Measurements from ENCODE around the gene NLGN1. TPM values are rescaled to one million over a fixed set of nuclear protein-coding genes. Genes with fewer than 3 reads are reported as not detected.

The NLGN1 gene
- total RNA-seq, 1 donor from 2014 or later = 5.7 TPM

DNA sequence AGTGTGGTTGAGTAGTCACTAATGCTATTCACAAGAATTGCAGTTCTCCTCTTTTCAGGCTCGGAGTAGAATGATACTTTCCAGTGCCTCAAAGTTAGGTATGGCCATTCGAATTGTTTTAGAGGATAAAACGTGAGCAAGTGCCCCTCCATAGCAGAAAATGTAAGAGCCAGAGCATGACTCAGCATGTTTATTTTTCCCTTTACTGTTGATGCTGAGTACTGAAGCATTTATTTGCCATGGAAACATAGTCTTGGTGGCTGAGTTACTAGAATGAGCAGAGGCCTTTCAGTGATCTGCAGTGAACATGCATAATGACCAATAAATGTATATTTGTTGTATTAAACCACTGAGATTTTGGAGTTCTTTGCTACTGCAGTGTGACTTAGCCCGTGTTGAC is 540.6 kb downstream of the NLGN1 start:
- Histone ChIP-seq H3K9ac (ENCODE audit: low read depth in 1 of 3, low read length in 3 of 3) (no peak overlapping the region), H3K9me3 (ENCODE audit: control insufficient read depth in 3 of 3, low read length in 3 of 3) (no peaks in the 10 kb centered on the region), H3K36me3 (ENCODE audit: control insufficient read depth in 3 of 3, insufficient read depth in 3 of 3, low read length in 3 of 3) (no peaks in the 10 kb centered on the region), H3K4me1 (ENCODE audit: control insufficient read depth in 3 of 3, insufficient read depth in 3 of 3, low read length in 3 of 3) (no peaks in the 10 kb centered on the region), H3K27me3 (ENCODE audit: control insufficient read depth in 3 of 3, insufficient read depth in 3 of 3, low read length in 3 of 3) (no peaks in the 10 kb centered on the region), H3K27ac (ENCODE audit: low read depth, low read length) (no peak overlapping the region), H3K4me3 (ENCODE audit: low read length in 3 of 3) (no peak overlapping the region)

DNA sequence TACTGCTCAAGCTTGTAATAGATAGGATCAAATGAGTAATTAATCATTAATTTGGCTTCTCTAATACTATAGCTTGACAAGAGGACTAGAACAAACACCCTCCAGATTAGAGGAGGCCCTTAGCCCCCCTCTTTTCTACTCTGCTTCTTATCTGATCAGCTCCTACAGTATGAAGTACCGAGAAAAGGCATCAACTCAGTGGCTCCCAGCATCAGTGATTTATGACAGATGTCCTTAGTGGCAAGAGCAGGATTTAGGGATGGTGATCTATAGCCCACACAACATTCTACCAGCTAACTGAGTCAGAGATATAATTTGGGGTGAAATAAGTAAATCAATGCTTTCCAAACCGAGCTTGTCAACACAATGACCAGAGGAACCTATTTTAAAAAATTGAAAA is 541.1 kb downstream of the NLGN1 start:
- Histone ChIP-seq H3K4me3 (ENCODE audit: low read length in 3 of 3) (no peak overlapping the region), H3K27ac (ENCODE audit: low read depth, low read length) (no peak overlapping the region), H3K27me3 (ENCODE audit: control insufficient read depth in 3 of 3, insufficient read depth in 3 of 3, low read length in 3 of 3) (no peaks in the 10 kb centered on the region), H3K4me1 (ENCODE audit: control insufficient read depth in 3 of 3, insufficient read depth in 3 of 3, low read length in 3 of 3) (no peaks in the 10 kb centered on the region), H3K36me3 (ENCODE audit: control insufficient read depth in 3 of 3, insufficient read depth in 3 of 3, low read length in 3 of 3) (no peaks in the 10 kb centered on the region), H3K9ac (ENCODE audit: low read depth in 1 of 3, low read length in 3 of 3) (no peak overlapping the region), H3K9me3 (ENCODE audit: control insufficient read depth in 3 of 3, low read length in 3 of 3) (no peaks in the 10 kb centered on the region)

- Histone ChIP-seq H3K4me1 (ENCODE audit: control insufficient read depth in 3 of 3, insufficient read depth in 3 of 3, low read length in 3 of 3) (no peaks in the 10 kb centered on the region), H3K27me3 (ENCODE audit: control insufficient read depth in 3 of 3, insufficient read depth in 3 of 3, low read length in 3 of 3) (no peaks in the 10 kb centered on the region), H3K9ac (ENCODE audit: low read depth in 1 of 3, low read length in 3 of 3) (no peak overlapping the region), H3K27ac (ENCODE audit: low read depth, low read length) (no peak overlapping the region), H3K36me3 (ENCODE audit: control insufficient read depth in 3 of 3, insufficient read depth in 3 of 3, low read length in 3 of 3) (no peaks in the 10 kb centered on the region), H3K4me3 (ENCODE audit: low read length in 3 of 3) (no peak overlapping the region), H3K9me3 (ENCODE audit: control insufficient read depth in 3 of 3, low read length in 3 of 3) (no peaks in the 10 kb centered on the region)
Observed at GRCh38 chr3:173939331-173939730, 541.8 kb downstream of the NLGN1 start.

GRCh38 chr3:173943264-173943663 is 545.7 kb downstream of the NLGN1 start:
- no peaks in the 10 kb centered on the region for H3K9me3 ChIP-seq (ENCODE audit: control insufficient read depth in 3 of 3, low read length in 3 of 3)
- no peak overlapping the region for H3K4me3 ChIP-seq (ENCODE audit: low read length in 3 of 3)
- no peak overlapping the region for H3K9ac ChIP-seq (ENCODE audit: low read depth in 1 of 3, low read length in 3 of 3)
- no peaks in the 10 kb centered on the region for H3K27me3 ChIP-seq (ENCODE audit: control insufficient read depth in 3 of 3, insufficient read depth in 3 of 3, low read length in 3 of 3)
- H3K4me1 ChIP-seq (ENCODE audit: control insufficient read depth in 3 of 3, insufficient read depth in 3 of 3, low read length in 3 of 3) = no peaks in the 10 kb centered on the region
- H3K27ac ChIP-seq (ENCODE audit: low read depth, low read length) = no peak overlapping the region
- no peaks in the 10 kb centered on the region for H3K36me3 ChIP-seq (ENCODE audit: control insufficient read depth in 3 of 3, insufficient read depth in 3 of 3, low read length in 3 of 3)

DNA sequence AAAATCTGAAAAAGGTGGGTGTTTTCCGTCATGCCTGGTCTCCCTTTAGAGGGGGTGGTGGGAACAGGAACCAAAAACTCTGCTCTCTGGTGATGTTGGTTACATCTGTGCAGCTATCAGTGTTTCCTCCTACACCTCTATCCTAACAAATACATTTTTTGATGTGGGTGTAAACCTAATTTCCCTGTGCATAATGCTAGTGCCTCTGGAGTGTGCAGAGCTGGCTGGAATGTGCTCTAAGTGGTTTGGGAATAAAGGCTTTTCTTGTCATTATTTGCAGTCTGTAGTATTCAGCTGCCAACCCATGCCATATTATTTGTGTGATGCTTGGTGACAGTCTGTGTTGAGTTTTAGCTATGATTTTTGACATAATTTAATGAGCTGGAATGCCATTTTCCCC is 547.6 kb downstream of the NLGN1 start:
- Histone ChIP-seq H3K9ac (ENCODE audit: low read depth in 1 of 3, low read length in 3 of 3) (no peak overlapping the region), H3K36me3 (ENCODE audit: control insufficient read depth in 3 of 3, insufficient read depth in 3 of 3, low read length in 3 of 3) (no peaks in the 10 kb centered on the region), H3K9me3 (ENCODE audit: control insufficient read depth in 3 of 3, low read length in 3 of 3) (no peaks in the 10 kb centered on the region), H3K4me3 (ENCODE audit: low read length in 3 of 3) (no peak overlapping the region), H3K27me3 (ENCODE audit: control insufficient read depth in 3 of 3, insufficient read depth in 3 of 3, low read length in 3 of 3) (no peaks in the 10 kb centered on the region), H3K27ac (ENCODE audit: low read depth, low read length) (no peak overlapping the region), H3K4me1 (ENCODE audit: control insufficient read depth in 3 of 3, insufficient read depth in 3 of 3, low read length in 3 of 3) (no peaks in the 10 kb centered on the region)

- no peaks in the 10 kb centered on the region for H3K9me3 ChIP-seq (ENCODE audit: control insufficient read depth in 3 of 3, low read length in 3 of 3)
- no peak overlapping the region for H3K4me3 ChIP-seq (ENCODE audit: low read length in 3 of 3)
- H3K27me3 ChIP-seq (ENCODE audit: control insufficient read depth in 3 of 3, insufficient read depth in 3 of 3, low read length in 3 of 3) = no peaks in the 10 kb centered on the region
- H3K4me1 ChIP-seq (ENCODE audit: control insufficient read depth in 3 of 3, insufficient read depth in 3 of 3, low read length in 3 of 3) = no peaks in the 10 kb centered on the region
- H3K27ac ChIP-seq (ENCODE audit: low read depth, low read length) = no peak overlapping the region
- H3K9ac ChIP-seq (ENCODE audit: low read depth in 1 of 3, low read length in 3 of 3) = no peak overlapping the region
- H3K36me3 ChIP-seq (ENCODE audit: control insufficient read depth in 3 of 3, insufficient read depth in 3 of 3, low read length in 3 of 3) = no peaks in the 10 kb centered on the region
Observed at GRCh38 chr3:173945806-173946205, 548.3 kb downstream of the NLGN1 start.

DNA sequence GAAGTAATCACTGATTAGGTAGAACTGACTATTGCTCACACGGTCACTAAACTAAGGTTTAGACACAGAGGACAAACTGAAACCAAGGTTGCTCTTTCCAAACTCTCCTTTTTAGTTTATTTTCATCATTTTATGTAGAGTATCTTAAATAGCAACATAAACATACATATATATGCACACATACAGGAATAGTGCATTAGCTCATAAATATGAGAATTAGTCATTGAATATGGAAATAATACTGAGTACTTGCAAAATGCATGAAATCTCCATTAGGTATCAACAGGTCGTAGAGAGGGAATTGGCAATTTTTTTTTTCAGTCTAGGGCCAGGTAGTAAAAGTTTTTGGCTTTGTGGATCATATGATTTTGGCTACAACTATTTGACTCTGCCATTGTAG is 557.1 kb downstream of the NLGN1 start:
- Histone ChIP-seq H3K9me3 (ENCODE audit: control insufficient read depth in 3 of 3, low read length in 3 of 3) (no peaks in the 10 kb centered on the region), H3K4me1 (ENCODE audit: control insufficient read depth in 3 of 3, insufficient read depth in 3 of 3, low read length in 3 of 3) (no peaks in the 10 kb centered on the region), H3K36me3 (ENCODE audit: control insufficient read depth in 3 of 3, insufficient read depth in 3 of 3, low read length in 3 of 3) (no peaks in the 10 kb centered on the region), H3K4me3 (ENCODE audit: low read length in 3 of 3) (no peak overlapping the region), H3K9ac (ENCODE audit: low read depth in 1 of 3, low read length in 3 of 3) (no peak overlapping the region), H3K27ac (ENCODE audit: low read depth, low read length) (no peak overlapping the region), H3K27me3 (ENCODE audit: control insufficient read depth in 3 of 3, insufficient read depth in 3 of 3, low read length in 3 of 3) (no peaks in the 10 kb centered on the region)

DNA sequence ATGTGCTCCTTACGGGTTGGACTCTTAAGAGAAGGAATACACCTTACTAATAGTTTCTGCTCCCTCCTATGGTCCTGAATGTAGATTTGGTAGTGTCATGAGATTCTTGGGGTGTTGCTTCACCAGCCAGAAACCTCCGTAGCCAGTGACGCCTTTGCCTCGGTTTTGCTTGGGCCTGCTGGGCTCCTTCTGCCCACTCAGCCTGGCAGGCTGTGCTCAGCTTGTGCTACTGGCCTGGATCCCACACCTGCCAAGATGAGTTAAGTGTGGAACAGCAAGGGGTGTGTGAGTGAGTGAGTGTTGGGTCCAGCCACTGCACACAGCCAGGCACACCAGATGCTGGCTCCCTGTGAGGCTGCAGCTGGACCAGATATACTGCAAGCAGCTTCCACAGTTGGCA is 560.1 kb downstream of the NLGN1 start:
- H3K36me3 ChIP-seq (ENCODE audit: control insufficient read depth in 3 of 3, insufficient read depth in 3 of 3, low read length in 3 of 3) = no peaks in the 10 kb centered on the region
- no peaks in the 10 kb centered on the region for H3K4me1 ChIP-seq (ENCODE audit: control insufficient read depth in 3 of 3, insufficient read depth in 3 of 3, low read length in 3 of 3)
- no peak overlapping the region for H3K27ac ChIP-seq (ENCODE audit: low read depth, low read length)
- H3K4me3 ChIP-seq (ENCODE audit: low read length in 3 of 3) = no peak overlapping the region
- no peaks in the 10 kb centered on the region for H3K27me3 ChIP-seq (ENCODE audit: control insufficient read depth in 3 of 3, insufficient read depth in 3 of 3, low read length in 3 of 3)
- H3K9ac ChIP-seq (ENCODE audit: low read depth in 1 of 3, low read length in 3 of 3) = no peak overlapping the region
- H3K9me3 ChIP-seq (ENCODE audit: control insufficient read depth in 3 of 3, low read length in 3 of 3) = no peaks in the 10 kb centered on the region

DNA sequence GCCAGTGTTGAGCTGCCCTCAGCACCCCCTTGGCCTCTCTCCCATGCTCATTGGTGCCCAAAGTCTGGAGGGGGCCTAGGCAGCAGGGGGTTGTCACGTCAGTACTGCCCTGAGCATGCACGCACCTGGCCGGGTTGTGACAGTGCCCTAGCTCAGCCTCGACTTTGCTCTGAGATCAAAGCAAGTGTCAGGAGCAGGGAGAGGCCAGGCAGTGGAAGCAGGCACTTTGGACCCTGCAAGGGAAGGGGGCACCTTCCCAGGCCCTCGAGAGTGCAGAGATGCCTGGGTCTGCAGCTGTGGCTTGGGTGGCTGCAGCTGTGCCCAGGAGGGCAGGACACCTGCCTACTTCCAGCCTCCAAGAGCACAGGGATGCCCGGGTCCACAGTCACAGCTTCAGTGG is 561.3 kb downstream of the NLGN1 start:
- Histone ChIP-seq H3K9ac (ENCODE audit: low read depth in 1 of 3, low read length in 3 of 3) (no peak overlapping the region), H3K27ac (ENCODE audit: low read depth, low read length) (no peak overlapping the region), H3K36me3 (ENCODE audit: control insufficient read depth in 3 of 3, insufficient read depth in 3 of 3, low read length in 3 of 3) (no peaks in the 10 kb centered on the region), H3K27me3 (ENCODE audit: control insufficient read depth in 3 of 3, insufficient read depth in 3 of 3, low read length in 3 of 3) (no peaks in the 10 kb centered on the region), H3K4me1 (ENCODE audit: control insufficient read depth in 3 of 3, insufficient read depth in 3 of 3, low read length in 3 of 3) (no peaks in the 10 kb centered on the region), H3K4me3 (ENCODE audit: low read length in 3 of 3) (no peak overlapping the region), H3K9me3 (ENCODE audit: control insufficient read depth in 3 of 3, low read length in 3 of 3) (no peaks in the 10 kb centered on the region)

GRCh38 chr3:173970281-173970680 is 572.7 kb downstream of the NLGN1 start:
- Histone ChIP-seq H3K9ac (ENCODE audit: low read depth in 1 of 3, low read length in 3 of 3) (no peak overlapping the region), H3K4me1 (ENCODE audit: control insufficient read depth in 3 of 3, insufficient read depth in 3 of 3, low read length in 3 of 3) (no peaks in the 10 kb centered on the region), H3K27me3 (ENCODE audit: control insufficient read depth in 3 of 3, insufficient read depth in 3 of 3, low read length in 3 of 3) (no peaks in the 10 kb centered on the region), H3K36me3 (ENCODE audit: control insufficient read depth in 3 of 3, insufficient read depth in 3 of 3, low read length in 3 of 3) (no peaks in the 10 kb centered on the region), H3K9me3 (ENCODE audit: control insufficient read depth in 3 of 3, low read length in 3 of 3) (no peaks in the 10 kb centered on the region), H3K4me3 (ENCODE audit: low read length in 3 of 3) (no peak overlapping the region), H3K27ac (ENCODE audit: low read depth, low read length) (no peak overlapping the region)

DNA sequence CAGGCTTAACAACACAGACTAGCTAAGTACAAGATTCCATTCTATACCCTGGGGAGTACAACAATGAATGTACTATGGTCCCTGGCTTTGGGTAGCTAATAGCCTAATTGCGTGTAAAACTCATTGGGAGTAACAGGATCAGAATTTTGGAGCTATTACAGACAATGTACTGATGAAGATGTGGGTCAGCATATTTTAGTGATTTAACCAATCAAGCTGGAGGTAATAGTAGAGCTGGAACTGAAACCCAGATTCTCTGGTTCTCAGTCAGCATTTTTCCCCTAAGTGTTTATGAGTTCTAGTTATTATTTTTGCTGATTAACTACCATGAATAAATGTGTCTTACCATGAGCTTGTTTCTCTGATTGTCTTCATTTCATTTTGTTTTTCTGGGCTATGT is 578.7 kb downstream of the NLGN1 start:
- Histone ChIP-seq H3K4me3 (ENCODE audit: low read length in 3 of 3) (no peak overlapping the region), H3K9ac (ENCODE audit: low read depth in 1 of 3, low read length in 3 of 3) (no peak overlapping the region)

More for the DNA sequence above, 578.7 kb downstream of the NLGN1 start:
- no peaks in the 10 kb centered on the region for H3K4me1 ChIP-seq (ENCODE audit: control insufficient read depth in 3 of 3, insufficient read depth in 3 of 3, low read length in 3 of 3)
- H3K27ac ChIP-seq (ENCODE audit: low read depth, low read length) = no peak overlapping the region
- no peaks in the 10 kb centered on the region for H3K27me3 ChIP-seq (ENCODE audit: control insufficient read depth in 3 of 3, insufficient read depth in 3 of 3, low read length in 3 of 3)
- no peaks in the 10 kb centered on the region for H3K9me3 ChIP-seq (ENCODE audit: control insufficient read depth in 3 of 3, low read length in 3 of 3)
- H3K36me3 ChIP-seq (ENCODE audit: control insufficient read depth in 3 of 3, insufficient read depth in 3 of 3, low read length in 3 of 3) = no peaks in the 10 kb centered on the region
